ENCODE data around the gene LRP6.

DNA sequence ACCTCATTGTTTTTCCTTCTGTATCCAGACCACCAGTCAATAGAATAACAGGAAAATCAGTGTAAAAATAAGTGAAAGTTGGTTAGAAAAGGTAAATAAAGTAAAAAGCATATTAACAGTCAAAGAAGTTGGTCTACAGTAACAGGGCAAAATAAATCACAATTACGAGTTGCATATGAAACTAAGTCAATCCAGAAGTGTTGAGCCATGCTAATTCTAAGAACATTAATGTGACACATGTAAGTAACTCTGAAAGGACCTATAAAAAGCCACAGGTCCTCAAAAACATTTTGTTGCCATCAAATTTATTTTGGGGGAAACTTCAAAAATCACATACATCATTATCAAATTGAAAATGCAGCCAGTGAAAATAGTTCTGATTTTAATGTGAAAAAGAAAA lies 56.4 kb downstream of the LRP6 start:
- TF ChIP-seq, protein P1, sequence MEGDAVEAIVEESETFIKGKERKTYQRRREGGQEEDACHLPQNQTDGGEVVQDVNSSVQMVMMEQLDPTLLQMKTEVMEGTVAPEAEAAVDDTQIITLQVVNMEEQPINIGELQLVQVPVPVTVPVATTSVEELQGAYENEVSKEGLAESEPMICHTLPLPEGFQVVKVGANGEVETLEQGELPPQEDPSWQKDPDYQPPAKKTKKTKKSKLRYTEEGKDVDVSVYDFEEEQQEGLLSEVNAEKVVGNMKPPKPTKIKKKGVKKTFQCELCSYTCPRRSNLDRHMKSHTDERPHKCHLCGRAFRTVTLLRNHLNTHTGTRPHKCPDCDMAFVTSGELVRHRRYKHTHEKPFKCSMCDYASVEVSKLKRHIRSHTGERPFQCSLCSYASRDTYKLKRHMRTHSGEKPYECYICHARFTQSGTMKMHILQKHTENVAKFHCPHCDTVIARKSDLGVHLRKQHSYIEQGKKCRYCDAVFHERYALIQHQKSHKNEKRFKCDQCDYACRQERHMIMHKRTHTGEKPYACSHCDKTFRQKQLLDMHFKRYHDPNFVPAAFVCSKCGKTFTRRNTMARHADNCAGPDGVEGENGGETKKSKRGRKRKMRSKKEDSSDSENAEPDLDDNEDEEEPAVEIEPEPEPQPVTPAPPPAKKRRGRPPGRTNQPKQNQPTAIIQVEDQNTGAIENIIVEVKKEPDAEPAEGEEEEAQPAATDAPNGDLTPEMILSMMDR (IDR thresholded peaks at IDR 0.05): no peak
- no peak for TF ChIP-seq POLR2A (IDR thresholded peaks at IDR 0.05)
- no peak for TF ChIP-seq POLR2AphosphoS5 (IDR thresholded peaks at IDR 0.05; ENCODE audit: insufficient read depth in 1 of 2, low read depth in 1 of 2)
